ENCODE measurements around the gene MBL2. TPM values are rescaled to one million over a fixed set of nuclear protein-coding genes. Genes with fewer than 3 reads are reported as not detected.

The MBL2 gene
- polyA plus RNA-seq, 1 donor (not counting 4 experiments of a cell fraction or from before 2014, with no cell fraction given), result not detected

DNA sequence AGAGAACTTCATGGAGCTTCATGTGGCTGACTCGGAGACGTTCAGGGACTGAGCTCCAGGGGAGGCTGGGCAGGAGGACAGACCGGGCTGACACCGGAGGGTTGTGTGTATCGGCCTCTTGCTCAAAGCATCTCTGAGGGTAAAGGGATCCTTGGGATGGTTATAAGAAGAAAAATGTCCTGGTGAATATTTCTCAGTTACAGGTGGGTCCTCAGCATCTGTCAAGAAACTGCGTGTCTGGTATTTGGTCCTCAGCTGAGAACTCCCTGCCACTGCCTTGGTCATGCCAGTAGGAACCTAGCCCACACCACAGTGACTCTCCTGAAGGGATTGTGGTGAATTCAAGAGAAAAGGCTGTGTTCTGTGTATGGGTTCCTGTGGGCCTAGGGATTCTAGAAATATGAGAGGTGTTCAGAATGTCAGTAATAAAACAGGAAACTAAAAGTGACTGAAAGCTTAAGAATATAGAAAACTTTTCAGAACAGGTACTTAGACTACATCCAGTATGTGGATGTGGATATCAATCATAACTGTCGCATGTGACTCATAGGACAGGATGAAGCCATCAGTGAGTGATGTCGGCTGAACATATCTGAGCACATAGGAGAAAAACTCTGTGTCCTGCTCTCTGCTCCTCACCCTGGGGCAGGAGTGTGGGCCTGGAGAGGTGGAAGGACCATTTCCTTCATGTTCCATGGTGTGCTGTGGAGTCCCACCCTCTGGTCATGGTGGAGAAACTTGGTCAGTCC lies 28.4 kb downstream of the MBL2 start:
- Histone ChIP-seq H3K4me2 (ENCODE audit: control insufficient read depth, extremely low read depth, insufficient read depth, low read depth, low read length) (no peak overlapping the region), H3K4me3 (ENCODE audit: control insufficient read depth in 2 of 3, extremely low read depth in 1 of 3, insufficient read depth in 2 of 3, low read depth in 1 of 3, low read length in 3 of 3) (no peak overlapping the region), H3K79me2 (ENCODE audit: control insufficient read depth, insufficient read depth, low read length) (no peaks in the 10 kb centered on the region), H3K4me1 (ENCODE audit: control insufficient read depth, extremely low read depth, insufficient read depth, low read length) (no peaks in the 10 kb centered on the region), H3K9me3 (ENCODE audit: control insufficient read depth, low read depth, low read length) (no peaks in the 10 kb centered on the region), H3K27ac (ENCODE audit: control insufficient read depth, insufficient read depth, low read length) (no peak overlapping the region), H3K9me1 (ENCODE audit: control insufficient read depth, extremely low read depth, insufficient read depth, low read length) (no peaks in the 10 kb centered on the region), H2AFZ (ENCODE audit: control insufficient read depth, low read length) (no peak overlapping the region), H3K27me3 (ENCODE audit: control insufficient read depth, extremely low read depth, insufficient read depth, low read length) (no peaks in the 10 kb centered on the region), H4K20me1 (ENCODE audit: control insufficient read depth, extremely low read depth, insufficient read depth, low read length) (no peaks in the 10 kb centered on the region), H3K36me3 (ENCODE audit: control insufficient read depth in 2 of 2, extremely low read depth in 1 of 2, insufficient read depth in 2 of 2, low read length in 2 of 2) (no peaks in the 10 kb centered on the region), H3K9ac (ENCODE audit: control insufficient read depth, extremely low read depth, insufficient read depth, low read length) (no peak overlapping the region)
- FAIRE-seq, result no peak
- DNase-seq (ENCODE audit: low read depth, low spot score), result no peak
- TF ChIP-seq EZH2 (IDR thresholded peaks at IDR 0.05; ENCODE audit: low read length), result no peak
- TF ChIP-seq, protein P1, sequence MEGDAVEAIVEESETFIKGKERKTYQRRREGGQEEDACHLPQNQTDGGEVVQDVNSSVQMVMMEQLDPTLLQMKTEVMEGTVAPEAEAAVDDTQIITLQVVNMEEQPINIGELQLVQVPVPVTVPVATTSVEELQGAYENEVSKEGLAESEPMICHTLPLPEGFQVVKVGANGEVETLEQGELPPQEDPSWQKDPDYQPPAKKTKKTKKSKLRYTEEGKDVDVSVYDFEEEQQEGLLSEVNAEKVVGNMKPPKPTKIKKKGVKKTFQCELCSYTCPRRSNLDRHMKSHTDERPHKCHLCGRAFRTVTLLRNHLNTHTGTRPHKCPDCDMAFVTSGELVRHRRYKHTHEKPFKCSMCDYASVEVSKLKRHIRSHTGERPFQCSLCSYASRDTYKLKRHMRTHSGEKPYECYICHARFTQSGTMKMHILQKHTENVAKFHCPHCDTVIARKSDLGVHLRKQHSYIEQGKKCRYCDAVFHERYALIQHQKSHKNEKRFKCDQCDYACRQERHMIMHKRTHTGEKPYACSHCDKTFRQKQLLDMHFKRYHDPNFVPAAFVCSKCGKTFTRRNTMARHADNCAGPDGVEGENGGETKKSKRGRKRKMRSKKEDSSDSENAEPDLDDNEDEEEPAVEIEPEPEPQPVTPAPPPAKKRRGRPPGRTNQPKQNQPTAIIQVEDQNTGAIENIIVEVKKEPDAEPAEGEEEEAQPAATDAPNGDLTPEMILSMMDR (optimal IDR thresholded peaks at IDR 0.05 in 1 of 3, IDR thresholded peaks at IDR 0.05 in 1 of 3, conservative IDR thresholded peaks at IDR 0.05 in 1 of 3; ENCODE audit: extremely low read depth in 1 of 3, insufficient read depth in 2 of 3, low read length in 3 of 3), result no peak
- dilution Hi-C loops (cut with MboI; ENCODE audit: extremely low pct_ligation_motif_present, low sequenced_read_pairs), result no loop called here

DNA sequence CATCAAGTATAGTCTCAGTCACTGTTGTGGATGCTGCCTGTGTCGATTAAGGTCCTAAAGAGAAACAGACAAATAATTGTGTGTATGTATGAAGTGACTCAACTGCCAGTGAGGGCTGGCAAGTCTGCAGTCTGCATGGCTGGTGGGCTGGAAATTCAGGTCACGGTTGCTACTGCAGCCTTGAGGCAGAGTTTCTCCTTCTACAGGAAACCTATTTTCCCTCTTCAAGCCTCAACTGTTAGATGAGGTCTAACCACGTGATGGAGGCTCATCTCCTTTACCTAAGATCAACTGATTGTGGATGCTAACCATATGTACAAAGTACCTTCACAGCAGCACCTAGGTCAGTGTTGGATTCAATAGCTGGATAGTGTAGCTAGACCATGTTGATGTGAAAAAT lies 29.9 kb downstream of the MBL2 start:
- no peak overlapping the region for H3K4me3 ChIP-seq (ENCODE audit: control insufficient read depth in 2 of 3, extremely low read depth in 1 of 3, insufficient read depth in 2 of 3, low read depth in 1 of 3, low read length in 3 of 3)
- no peaks in the 10 kb centered on the region for H4K20me1 ChIP-seq (ENCODE audit: control insufficient read depth, extremely low read depth, insufficient read depth, low read length)
- H3K79me2 ChIP-seq (ENCODE audit: control insufficient read depth, insufficient read depth, low read length), result no peaks in the 10 kb centered on the region
- H3K4me2 ChIP-seq (ENCODE audit: control insufficient read depth, extremely low read depth, insufficient read depth, low read depth, low read length), result no peak overlapping the region
- H2AFZ ChIP-seq (ENCODE audit: control insufficient read depth, low read length), result no peak overlapping the region
- no peaks in the 10 kb centered on the region for H3K9me3 ChIP-seq (ENCODE audit: control insufficient read depth, low read depth, low read length)
- no peak overlapping the region for H3K9ac ChIP-seq (ENCODE audit: control insufficient read depth, extremely low read depth, insufficient read depth, low read length)
- no peaks in the 10 kb centered on the region for H3K27me3 ChIP-seq (ENCODE audit: control insufficient read depth, extremely low read depth, insufficient read depth, low read length)
- TF ChIP-seq EZH2 (IDR thresholded peaks at IDR 0.05; ENCODE audit: low read length), result no peak
- TF ChIP-seq, protein P1 (optimal IDR thresholded peaks at IDR 0.05 in 1 of 3, IDR thresholded peaks at IDR 0.05 in 1 of 3, conservative IDR thresholded peaks at IDR 0.05 in 1 of 3; ENCODE audit: extremely low read depth in 1 of 3, insufficient read depth in 2 of 3, low read length in 3 of 3), result no peak
- no peak for DNase-seq (ENCODE audit: low read depth, low spot score)
- H3K9me1 ChIP-seq (ENCODE audit: control insufficient read depth, extremely low read depth, insufficient read depth, low read length), result no peaks in the 10 kb centered on the region
- dilution Hi-C loops (cut with MboI; ENCODE audit: extremely low pct_ligation_motif_present, low sequenced_read_pairs), result no loop called here
- no peak overlapping the region for H3K27ac ChIP-seq (ENCODE audit: control insufficient read depth, insufficient read depth, low read length)
- H3K36me3 ChIP-seq (ENCODE audit: control insufficient read depth in 2 of 2, extremely low read depth in 1 of 2, insufficient read depth in 2 of 2, low read length in 2 of 2), result no peaks in the 10 kb centered on the region
- FAIRE-seq, result no peak
- H3K4me1 ChIP-seq (ENCODE audit: control insufficient read depth, extremely low read depth, insufficient read depth, low read length), result no peaks in the 10 kb centered on the region
